Measurements from ENCODE around the gene JARID2. TPM values are rescaled to one million over a fixed set of nuclear protein-coding genes. Genes with fewer than 3 reads are reported as not detected.

JARID2 gene
- total RNA-seq, 2 donors from 2014 or later, result 9.1 to 10.7 TPM

GRCh38 chr6:15389765-15390723, 144.2 kb downstream of the JARID2 start:
- no peak overlapping the region for H3K4me3 ChIP-seq
- intact Hi-C loops (cut with DNase I), result no loop called here
- H3K36me3 ChIP-seq, result no peaks in the 10 kb centered on the region
- no peaks in the 10 kb centered on the region for H3K9me3 ChIP-seq
- DNase-seq, result no peak
- H3K27me3 ChIP-seq, result no peaks in the 10 kb centered on the region
- H3K4me1 ChIP-seq, result no peaks in the 10 kb centered on the region
- no peak overlapping the region for H3K9ac ChIP-seq (ENCODE audit: low read depth in 2 of 2, low read length in 2 of 2)
- H3K27ac ChIP-seq, result no peak overlapping the region
- peak; percentile 44 for TF ChIP-seq CTCF (IDR thresholded peaks at IDR 0.05)

- no peak overlapping the region for H3K4me3 ChIP-seq
- H3K36me3 ChIP-seq, result no peaks in the 10 kb centered on the region
- DNase-seq, result no peak
- no peaks in the 10 kb centered on the region for H3K27me3 ChIP-seq
- intact Hi-C loops (cut with DNase I), result no loop called here
- no peak for TF ChIP-seq CTCF (IDR thresholded peaks at IDR 0.05)
- no peaks in the 10 kb centered on the region for H3K9me3 ChIP-seq
- H3K9ac ChIP-seq (ENCODE audit: low read depth in 2 of 2, low read length in 2 of 2), result no peak overlapping the region
- H3K27ac ChIP-seq, result no peak overlapping the region
- H3K4me1 ChIP-seq, result no peaks in the 10 kb centered on the region
Observed at GRCh38 chr6:15391500-15391899, 145.6 kb downstream of the JARID2 start.

GRCh38 chr6:15392182-15392581, 146.3 kb downstream of the JARID2 start:
- Histone ChIP-seq H3K4me3 (no peak overlapping the region), H3K27me3 (no peaks in the 10 kb centered on the region), H3K36me3 (no peaks in the 10 kb centered on the region), H3K9me3 (no peaks in the 10 kb centered on the region), H3K9ac (ENCODE audit: low read depth in 2 of 2, low read length in 2 of 2) (no peak overlapping the region), H3K27ac (no peak overlapping the region), H3K4me1 (no peaks in the 10 kb centered on the region)
- no peak for TF ChIP-seq CTCF (IDR thresholded peaks at IDR 0.05)
- intact Hi-C loops (cut with DNase I), result no loop called here
- DNase-seq, result no peak

- no peak overlapping the region for H3K27ac ChIP-seq
- intact Hi-C loops (cut with DNase I), result no loop called here
- H3K27me3 ChIP-seq, result no peaks in the 10 kb centered on the region
- no peak overlapping the region for H3K9ac ChIP-seq (ENCODE audit: low read depth in 2 of 2, low read length in 2 of 2)
- TF ChIP-seq CTCF (IDR thresholded peaks at IDR 0.05), result no peak
- no peaks in the 10 kb centered on the region for H3K4me1 ChIP-seq
- DNase-seq, result no peak
- no peaks in the 10 kb centered on the region for H3K36me3 ChIP-seq
- no peaks in the 10 kb centered on the region for H3K9me3 ChIP-seq
- H3K4me3 ChIP-seq, result no peak overlapping the region
Observed at GRCh38 chr6:15393605-15394004, 147.7 kb downstream of the JARID2 start.

GRCh38 chr6:15395087-15395486, 149.2 kb downstream of the JARID2 start:
- Histone ChIP-seq H3K4me3 (no peak overlapping the region), H3K9me3 (no peaks in the 10 kb centered on the region), H3K4me1 (peaks cover 4% of the 10 kb centered on the region), H3K36me3 (no peaks in the 10 kb centered on the region), H3K27me3 (no peaks in the 10 kb centered on the region), H3K27ac (no peak overlapping the region), H3K9ac (ENCODE audit: low read depth in 2 of 2, low read length in 2 of 2) (no peak overlapping the region)
- intact Hi-C loops (cut with DNase I), result no loop called here
- no peak for DNase-seq
- TF ChIP-seq CTCF (IDR thresholded peaks at IDR 0.05), result no peak

All from colonic mucosa (tissue), 4 donors.